AG04449 (cell line): Measurements from ENCODE around the gene NOC2L.

Experiments used
- CTCF ChIA-PET: fragments of 350-600 bp; formaldehyde crosslinking; extraction: SDS; loops from one replicate; lab custom pipeline; 2021; ENCODE audit warnings: antibody characterized with exemption; lab: Yijun Ruan, JAX
- POLR2A ChIA-PET: fragments of 400-600, 350-600 bp; formaldehyde crosslinking; extraction: SDS; loops from one replicate; lab custom pipeline; 2020; ENCODE audit warnings: antibody characterized with exemption, inconsistent platforms; lab: Yijun Ruan, JAX
- DNase-seq: peaks from one replicate; pipeline ENCODE4 v3.0.0-alpha.2; 2010; ENCODE audit warnings: low read depth, low spot score
- H3K4me3 ChIP-seq: 2 replicates; pipeline ENCODE4 v1.5.1; 2011; ENCODE audit warnings: low read depth, mild to moderate bottlenecking, control low read depth, low read length
- CTCF ChIP-seq: IDR thresholded peaks from one replicate; pipeline ENCODE4 v1.5.1; 2011; ENCODE audit warnings: mild to moderate bottlenecking, moderate library complexity, low read length, control low read depth, inconsistent platforms; ENCODE audit not compliant: insufficient read depth; ENCODE audit errors: missing control alignments

Gene NOC2L

GRCh38 chr1:971751-972506 is 12.9 kb upstream of the NOC2L start:
- ChIA-PET POLR2A (no interaction called here), CTCF (interaction anchor here (0.9 to 3.4 kb wide), 2 partner anchors 11 to 14 kb away, joined by 3 to 27 read pairs; partner anchors contain the start of gene PERM1)
- TF ChIP-seq CTCF, result no peak
- H3K4me3 ChIP-seq, result no peak overlapping the region
- DNase-seq, result no peak

- ChIA-PET POLR2A (no interaction called here), CTCF (interaction anchor here (0.9 to 3.4 kb wide), 2 partner anchors 9 to 12 kb away, joined by 3 to 27 read pairs; partner anchors contain the start of gene PERM1)
- no peak for TF ChIP-seq CTCF
- no peak for DNase-seq
- H3K4me3 ChIP-seq, result no peak overlapping the region
These were observed 12.1 kb upstream of the NOC2L start for GRCh38 chr1:970973-971730.

- no peak for TF ChIP-seq CTCF
- no peak overlapping the region for H3K4me3 ChIP-seq
- no peak for DNase-seq
- CTCF ChIA-PET, result interaction anchor here (0.9 to 3.4 kb wide), 2 partner anchors 8 to 13 kb away, joined by 3 to 27 read pairs; partner anchors contain the start of gene PERM1
- POLR2A ChIA-PET, result no interaction called here
These were observed 11.4 kb upstream of the NOC2L start for GRCh38 chr1:970242-970972.

- POLR2A ChIA-PET, result no interaction called here
- no peak overlapping the region for H3K4me3 ChIP-seq
- CTCF ChIA-PET, result interaction anchor here (1.8 kb wide), 1 partner anchor 15 kb away, joined by 9 read pairs; no protein-coding TSS in a partner anchor
- no peak for TF ChIP-seq CTCF
- DNase-seq, result no peak
These were observed 10.3 kb upstream of the NOC2L start for GRCh38 chr1:969260-969855.

- DNase-seq, result no peak
- ChIA-PET POLR2A (interaction anchor here (0.7 to 2.3 kb wide), 3 partner anchors 8 to 26 kb away, joined by 3 to 8 read pairs (median 5); no protein-coding TSS in a partner anchor), CTCF (interaction anchor here (0.6 to 2.2 kb wide), 7 partner anchors 8 to 98 kb away, joined by 3 to 13 read pairs (median 3); no protein-coding TSS in a partner anchor)
- TF ChIP-seq CTCF, result no peak
- no peak overlapping the region for H3K4me3 ChIP-seq
These were observed 8.6 kb upstream of the NOC2L start for GRCh38 chr1:967466-968343.
